GM23248 (cell line): ENCODE measurements around the gene PDE3A. TPM values are rescaled to one million over a fixed set of nuclear protein-coding genes. Genes with fewer than 3 reads are reported as not detected.
A peak's percentile ranks its signal among the peaks of the same experiment; 100 is the strongest.

ENCODE experiments used
- DNase-seq: peaks from one replicate; pipeline ENCODE4 v3.0.0-alpha.2; 2015
- H2AFZ ChIP-seq: fragments of 200-600 bp; sonication (generic); 2 replicates; pipeline ENCODE4 v1.6.1; 2016; ENCODE audit warnings: antibody characterized with exemption
- H3F3A ChIP-seq: fragments of 200-600 bp; sonication (generic); 2 replicates; pipeline ENCODE4 v1.6.1; 2016; ENCODE audit warnings: mild to moderate bottlenecking, antibody characterized with exemption, mixed run types; ENCODE audit not compliant: insufficient read depth
- H3K27ac ChIP-seq: fragments of 200-600 bp; sonication (generic); 2 replicates; pipeline ENCODE4 v1.5.1; 2016; ENCODE audit warnings: mild to moderate bottlenecking
- H3K27me3 ChIP-seq: fragments of 200-600 bp; sonication (generic); replicated peaks from 2 replicates; pipeline ENCODE4 v1.6.1; 2016; ENCODE audit warnings: mild to moderate bottlenecking; ENCODE audit not compliant: insufficient read depth
- H3K36me3 ChIP-seq: fragments of 200-600 bp; sonication (generic); 2 replicates; pipeline ENCODE4 v1.6.1; 2016; ENCODE audit warnings: low read depth, mild to moderate bottlenecking
- H3K4me1 ChIP-seq: fragments of 200-600 bp; sonication (generic); 2 replicates; pipeline ENCODE4 v1.6.1; 2016; ENCODE audit warnings: mild to moderate bottlenecking; ENCODE audit not compliant: insufficient read depth
- H3K4me2 ChIP-seq: fragments of 200-600 bp; sonication (generic); one replicate; pipeline ENCODE4 v1.6.1; 2016; ENCODE audit warnings: mild to moderate bottlenecking; ENCODE audit not compliant: unreplicated experiment
- H3K4me3 ChIP-seq: fragments of 200-600 bp; sonication (generic); 2 replicates; pipeline ENCODE4 v1.5.1; 2016; ENCODE audit warnings: mild to moderate bottlenecking
- H3K79me2 ChIP-seq: fragments of 200-600 bp; sonication (generic); 2 replicates; pipeline ENCODE4 v1.6.1; 2016; ENCODE audit warnings: mild to moderate bottlenecking; ENCODE audit not compliant: insufficient read depth
- H3K9ac ChIP-seq: fragments of 200-600 bp; sonication (generic); 2 replicates; pipeline ENCODE4 v1.6.1; 2016; ENCODE audit warnings: mild to moderate bottlenecking
- H3K9me2 ChIP-seq: fragments of 200-600 bp; sonication (generic); 2 replicates; pipeline ENCODE4 v1.6.1; 2016; ENCODE audit warnings: mixed run types, mild to moderate bottlenecking, moderate library complexity; ENCODE audit not compliant: insufficient read depth
- H3K9me3 ChIP-seq: fragments of 200-600 bp; sonication (generic); one replicate; pipeline ENCODE4 v1.6.1; 2017; ENCODE audit warnings: low read depth
- H4K20me1 ChIP-seq: fragments of 200-600 bp; sonication (generic); 2 replicates; pipeline ENCODE4 v1.6.0; 2016; ENCODE audit not compliant: insufficient read depth
- EZH2 ChIP-seq: fragments of 200-600 bp; sonication (generic); IDR thresholded peaks from 2 replicates; pipeline ENCODE4 v1.6.1; 2018; ENCODE audit warnings: antibody characterized with exemption, mild to moderate bottlenecking; ENCODE audit not compliant: insufficient read depth, poor library complexity, severe bottlenecking
- EZH2phosphoT487 ChIP-seq: fragments of 200-600 bp; sonication (generic); IDR thresholded peaks from 2 replicates; pipeline ENCODE4 v1.6.1; 2018; ENCODE audit warnings: antibody characterized with exemption, moderate library complexity, mild to moderate bottlenecking, low read depth; ENCODE audit not compliant: insufficient read depth
- WGBS, 2 experiments: methylation state at CpG; one replicate each; pipeline ENCODE4 v1.1.6; 2015 to 2017; ENCODE audit warnings: low lambda C conversion rate in 2 of 2, low coverage in 1 of 2; ENCODE audit errors: missing lambda C conversion rate in 2 of 2; 5-methylcytosine and 5-hydroxymethylcytosine counted together
- in situ Hi-C: fragments of 300-500 bp; cut with MboI; formaldehyde crosslinking; loops from 2 replicates; pipeline ENCODE4 v1.15.0; 2020
- polyA plus RNA-seq: library from polyadenylated mRNA; unstranded; fragments of >200 nt; fragmentation: Nextera tagmentation; extraction: Ambion mirVana; gene quantifications from 2 replicates; pipeline ENCODE4 v1.2.1, GENCODE V29; 2016
- total RNA-seq: library from RNA; depleted of rRNA; stranded (reverse); fragments of >200 nt; shearing (Covaris generic); gene quantifications from 2 replicates; pipeline ENCODE4 v1.2.3, GENCODE V29; 2014

PDE3A gene
- total and polyA plus RNA-seq, 2 experiments from 2014 or later, result 0.11 to 0.43 TPM

DNA sequence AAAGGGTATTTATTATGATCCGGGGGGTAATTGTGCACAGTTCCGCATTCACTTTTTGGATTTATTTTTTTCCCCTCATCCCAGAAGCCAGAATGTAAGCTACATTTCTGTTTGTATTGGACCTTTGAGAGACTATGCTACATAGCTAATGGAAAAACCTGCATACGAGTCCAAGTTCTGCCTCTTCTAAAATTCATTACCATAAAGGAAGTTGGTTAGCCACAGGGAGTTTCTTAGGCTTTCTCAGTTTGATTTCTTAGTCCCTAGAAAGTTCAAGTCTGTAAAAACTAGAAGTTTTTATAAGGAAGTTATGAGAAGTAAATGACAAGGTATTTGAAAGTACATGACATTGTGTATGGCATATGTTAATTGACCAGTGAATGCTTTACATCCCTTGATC is 138.7 kb downstream of the PDE3A start:
- Histone ChIP-seq H3F3A (peaks cover 14% of the 10 kb centered on the region; the same call in 1 of the 2 replicates), H3K4me1 (peaks cover 28% of the 10 kb centered on the region), H3K27me3 (no peaks in the 10 kb centered on the region), H3K9me3 (no peaks in the 10 kb centered on the region), H3K4me3 (no peak overlapping the region), H3K36me3 (no peaks in the 10 kb centered on the region), H4K20me1 (no peaks in the 10 kb centered on the region), H3K27ac (no peak overlapping the region), H3K9ac (no peak overlapping the region), H3K9me2 (no peaks in the 10 kb centered on the region), H3K4me2 (no peak overlapping the region), H3K79me2 (no peaks in the 10 kb centered on the region), H2AFZ (no peak overlapping the region)
- DNase-seq, result no peak
- WGBS, 2 experiments, result 97 to 99% methylated on average over 3 of the region's 3 CpGs
- no peak for TF ChIP-seq EZH2
- in situ Hi-C loops, result no loop called here

DNA sequence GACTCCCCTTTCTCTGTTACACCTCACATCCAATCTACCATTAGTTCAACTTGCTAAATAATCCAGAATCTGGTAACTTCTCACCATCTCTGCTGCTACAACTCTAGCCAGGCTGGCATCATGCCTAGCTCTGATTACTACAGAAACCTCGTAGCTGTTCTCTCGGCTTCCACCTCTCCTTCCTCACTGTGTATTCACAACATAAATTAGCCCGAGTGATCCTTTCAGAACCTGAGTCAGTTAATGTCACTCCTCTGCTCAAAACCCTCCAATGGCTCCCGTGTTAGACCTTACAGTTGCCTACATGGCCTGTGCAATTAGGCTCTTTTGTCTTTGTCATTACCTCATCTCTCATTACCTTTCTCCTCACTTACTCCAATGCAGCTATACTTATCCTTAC is 139.4 kb downstream of the PDE3A start:
- no peak overlapping the region for H3K27ac ChIP-seq
- H3K79me2 ChIP-seq, result no peaks in the 10 kb centered on the region
- H3K4me1 ChIP-seq, result peaks cover 28% of the 10 kb centered on the region
- H3K4me2 ChIP-seq, result no peak overlapping the region
- no peak overlapping the region for H3K9ac ChIP-seq
- in situ Hi-C loops, result no loop called here
- WGBS, 2 experiments, result 93 to 96% methylated on average over 4 of the region's 4 CpGs
- no peaks in the 10 kb centered on the region for H3K36me3 ChIP-seq
- no peaks in the 10 kb centered on the region for H4K20me1 ChIP-seq
- no peak overlapping the region for H2AFZ ChIP-seq
- H3K4me3 ChIP-seq, result no peak overlapping the region
- H3F3A ChIP-seq, result peaks cover 14% of the 10 kb centered on the region; the same call in 1 of the 2 replicates
- DNase-seq, result no peak
- no peaks in the 10 kb centered on the region for H3K9me2 ChIP-seq
- no peaks in the 10 kb centered on the region for H3K27me3 ChIP-seq
- TF ChIP-seq EZH2phosphoT487, result no peak
- no peak for TF ChIP-seq EZH2
- H3K9me3 ChIP-seq, result no peaks in the 10 kb centered on the region

DNA sequence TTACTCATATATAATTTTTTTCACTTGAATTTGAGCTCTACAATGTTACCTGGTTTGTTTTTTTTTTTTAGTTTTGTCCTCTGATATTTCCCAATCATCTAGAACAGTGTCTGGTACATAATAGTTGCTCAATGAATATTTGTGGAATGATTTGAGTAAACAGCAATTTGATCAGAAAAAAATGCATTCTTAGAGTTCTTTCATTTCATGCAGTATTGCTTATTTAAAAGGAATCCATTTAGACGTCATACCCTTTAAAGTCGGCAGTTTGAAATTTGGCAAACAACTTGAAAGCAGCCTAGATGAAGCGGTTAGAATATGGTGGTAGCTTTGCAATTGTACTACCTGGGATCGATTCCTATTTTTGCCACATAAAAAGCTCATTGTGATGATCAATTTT is 140.0 kb downstream of the PDE3A start:
- Histone ChIP-seq H3K27me3 (no peaks in the 10 kb centered on the region), H4K20me1 (no peaks in the 10 kb centered on the region), H3K4me2 (no peak overlapping the region), H3K79me2 (no peaks in the 10 kb centered on the region), H3K27ac (no peak overlapping the region), H3K36me3 (no peaks in the 10 kb centered on the region), H3K4me3 (no peak overlapping the region), H2AFZ (no peak overlapping the region), H3K9me2 (no peaks in the 10 kb centered on the region), H3F3A (peaks cover 14% of the 10 kb centered on the region; the same call in 1 of the 2 replicates), H3K9ac (no peak overlapping the region), H3K9me3 (no peaks in the 10 kb centered on the region), H3K4me1 (peaks cover 28% of the 10 kb centered on the region)
- TF ChIP-seq EZH2, result no peak
- no peak for TF ChIP-seq EZH2phosphoT487
- peak; percentile 56 for DNase-seq
- WGBS, 2 experiments, result 60 to 63% methylated on average over 4 of the region's 4 CpGs
- in situ Hi-C loops, result no loop called here

DNA sequence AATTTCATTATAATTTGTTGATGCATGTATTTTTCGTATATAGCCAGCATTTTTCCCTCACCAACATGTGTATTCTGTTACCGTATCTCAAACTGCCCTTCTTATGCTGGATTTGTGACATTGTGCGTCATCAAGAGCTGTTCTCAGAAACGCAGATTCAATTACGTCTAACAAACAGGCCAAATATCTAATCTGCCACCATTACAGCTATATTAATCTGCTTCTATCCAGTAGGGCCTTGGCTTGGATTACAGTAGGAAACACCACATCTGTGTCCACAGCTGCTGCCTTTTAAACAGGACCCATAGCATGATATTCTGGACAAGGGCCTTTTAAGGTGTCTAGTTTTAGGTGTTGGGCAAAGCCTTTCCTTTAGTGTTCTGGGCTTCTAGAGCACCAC is 140.6 kb downstream of the PDE3A start:
- no peak for DNase-seq
- peaks cover 28% of the 10 kb centered on the region for H3K4me1 ChIP-seq
- H2AFZ ChIP-seq, result no peak overlapping the region
- H3F3A ChIP-seq, result peaks cover 14% of the 10 kb centered on the region; the same call in 1 of the 2 replicates
- no peak overlapping the region for H3K4me3 ChIP-seq
- no peak overlapping the region for H3K9ac ChIP-seq
- H3K27ac ChIP-seq, result no peak overlapping the region
- in situ Hi-C loops, result no loop called here
- H3K9me2 ChIP-seq, result no peaks in the 10 kb centered on the region
- H4K20me1 ChIP-seq, result no peaks in the 10 kb centered on the region
- no peaks in the 10 kb centered on the region for H3K27me3 ChIP-seq
- TF ChIP-seq EZH2, result no peak
- no peak for TF ChIP-seq EZH2phosphoT487
- no peaks in the 10 kb centered on the region for H3K79me2 ChIP-seq
- H3K9me3 ChIP-seq, result no peaks in the 10 kb centered on the region
- 96% methylated on average over 5 of the region's 5 CpGs for WGBS, 2 experiments
- no peaks in the 10 kb centered on the region for H3K36me3 ChIP-seq
- H3K4me2 ChIP-seq, result no peak overlapping the region

DNA sequence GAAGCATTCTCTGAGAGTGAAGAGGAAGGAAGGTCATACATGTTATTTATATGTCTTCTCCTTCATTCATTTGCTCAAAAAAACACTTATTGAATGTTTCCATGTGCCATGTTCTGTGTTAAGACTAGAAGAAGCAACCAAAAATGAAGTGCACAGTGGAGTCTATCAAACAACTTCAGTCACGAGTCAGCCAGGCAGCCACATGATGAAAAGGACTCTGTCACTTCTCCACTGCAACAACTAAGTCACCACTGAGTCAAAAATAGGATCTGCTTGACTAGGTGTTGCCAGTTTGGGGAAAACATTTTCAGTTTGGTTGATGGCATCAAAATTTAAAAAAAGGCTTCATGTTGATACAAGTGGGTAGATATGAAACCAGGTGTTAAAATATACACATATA is 142.5 kb downstream of the PDE3A start:
- no peak overlapping the region for H3K4me3 ChIP-seq
- WGBS, 2 experiments, result 80 to 86% methylated on average over 1 of the region's 1 CpG
- no peak overlapping the region for H2AFZ ChIP-seq
- H3K27ac ChIP-seq, result no peak overlapping the region
- no peaks in the 10 kb centered on the region for H4K20me1 ChIP-seq
- no peak overlapping the region for H3K9ac ChIP-seq
- H3K36me3 ChIP-seq, result no peaks in the 10 kb centered on the region
- no peaks in the 10 kb centered on the region for H3K79me2 ChIP-seq
- no peaks in the 10 kb centered on the region for H3K9me2 ChIP-seq
- peaks cover under 1% of the 10 kb centered on the region; the same call in 1 of the 2 replicates for H3F3A ChIP-seq
- H3K4me2 ChIP-seq, result no peak overlapping the region
- no peak for TF ChIP-seq EZH2
- TF ChIP-seq EZH2phosphoT487, result no peak
- H3K4me1 ChIP-seq, result peaks cover 12% of the 10 kb centered on the region
- H3K9me3 ChIP-seq, result no peaks in the 10 kb centered on the region
- no peaks in the 10 kb centered on the region for H3K27me3 ChIP-seq
- in situ Hi-C loops, result no loop called here
- DNase-seq, result no peak
